Stimulated activated CD8-positive, alpha-beta memory T cell treated with anti-CD3 and anti-CD28 coated beads, Interleukin-12 subunit alpha, Interleukin-12 subunit beta, amount 100 ng/mL, for 4 hours (primary cell): ENCODE results near the gene HMCN2.
"Not testable (repeated sequence)": the region's sequence is repeated elsewhere in the genome, so short reads cannot be mapped to it uniquely, and the experiment has no call there.

Experiments
- DNase-seq: peaks from one replicate; pipeline ENCODE4 v3.0.0-alpha.2; 2020; ENCODE audit warnings: low read depth

HMCN2 gene

GRCh38 chr9:130264414-130265350 is 878 bp upstream of the HMCN2 start:
- no peak for DNase-seq

GRCh38 chr9:130266236-130267098 is 907 bp downstream of the HMCN2 start:
- no peak for DNase-seq

DNA sequence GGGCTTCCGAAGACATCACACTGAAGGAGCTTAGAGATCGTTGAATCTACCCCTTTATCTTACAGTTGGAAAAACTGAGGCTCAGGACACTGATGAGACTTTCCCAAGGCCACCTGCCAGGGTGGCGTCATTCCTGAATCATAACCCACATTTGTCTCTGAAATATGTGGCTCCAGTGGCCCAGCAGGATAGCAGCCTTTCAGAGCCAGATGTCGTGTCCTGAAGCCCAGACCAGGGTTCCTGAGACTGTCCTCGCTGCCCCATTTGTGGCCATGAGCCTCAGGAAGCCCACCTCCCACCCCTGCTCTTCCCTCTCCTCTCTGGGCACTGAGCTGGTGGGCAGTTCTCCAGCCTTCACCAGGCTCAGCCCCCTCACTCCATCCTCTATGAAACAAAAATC is 2.4 kb downstream of the HMCN2 start:
- no peak for DNase-seq

DNA sequence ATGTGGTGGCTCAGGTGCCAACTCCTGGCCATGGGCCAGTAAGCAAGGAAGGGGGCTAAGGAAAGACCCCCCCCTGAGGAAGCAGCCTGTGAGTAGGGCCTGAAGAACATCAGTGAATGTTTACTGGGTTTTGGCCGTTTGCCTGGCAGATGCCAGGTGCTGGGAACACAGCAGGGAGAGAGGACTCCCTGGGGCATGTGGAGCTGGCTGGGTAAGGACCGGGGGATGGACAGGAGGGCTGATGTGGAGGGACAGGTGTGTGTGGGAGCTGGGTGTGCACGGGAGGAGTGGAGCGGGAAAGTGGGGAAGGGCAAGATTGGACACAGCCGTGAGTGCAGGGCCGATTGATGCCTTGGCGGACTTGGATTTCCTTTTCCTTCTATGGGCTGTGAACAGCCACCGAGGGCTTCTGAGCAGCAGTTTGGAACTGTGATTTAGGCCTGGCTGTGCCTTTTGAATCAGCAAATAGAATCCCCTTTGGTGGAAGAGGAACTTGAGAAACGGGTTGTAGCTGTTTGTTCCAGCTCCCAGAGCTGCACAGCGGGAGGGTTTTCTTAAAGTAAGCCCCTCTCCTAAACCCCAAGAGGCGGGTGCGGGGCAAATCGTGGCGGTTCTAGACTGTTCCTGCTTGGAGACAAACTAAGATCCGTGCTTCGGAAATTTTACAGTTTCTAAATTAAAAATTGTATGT is 3.1 kb downstream of the HMCN2 start:
- no peak for DNase-seq

DNA sequence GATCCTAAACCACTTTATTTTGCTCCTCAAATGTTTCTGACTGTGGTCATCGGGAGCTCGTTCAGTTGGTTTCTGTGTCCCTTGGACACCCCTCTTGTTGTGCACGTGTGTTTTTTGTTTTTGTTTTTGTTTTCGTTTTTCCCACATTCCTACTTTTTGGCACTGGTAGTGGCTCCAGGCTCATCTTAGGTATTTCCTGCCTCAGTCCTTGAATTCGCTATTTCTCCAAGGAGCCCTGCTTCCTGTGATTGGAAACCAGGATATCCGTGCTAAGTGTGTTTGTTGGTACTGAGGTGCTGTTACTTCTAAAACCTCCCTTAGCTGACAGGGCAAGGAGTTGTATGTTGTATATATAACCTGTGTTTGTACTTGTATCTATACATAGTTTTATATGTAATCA is 5.9 kb downstream of the HMCN2 start:
- no peak for DNase-seq

GRCh38 chr9:130275156-130275555 is 9.6 kb downstream of the HMCN2 start:
- no peak for DNase-seq

GRCh38 chr9:130276121-130276520 is 10.6 kb downstream of the HMCN2 start:
- DNase-seq = no peak

DNA sequence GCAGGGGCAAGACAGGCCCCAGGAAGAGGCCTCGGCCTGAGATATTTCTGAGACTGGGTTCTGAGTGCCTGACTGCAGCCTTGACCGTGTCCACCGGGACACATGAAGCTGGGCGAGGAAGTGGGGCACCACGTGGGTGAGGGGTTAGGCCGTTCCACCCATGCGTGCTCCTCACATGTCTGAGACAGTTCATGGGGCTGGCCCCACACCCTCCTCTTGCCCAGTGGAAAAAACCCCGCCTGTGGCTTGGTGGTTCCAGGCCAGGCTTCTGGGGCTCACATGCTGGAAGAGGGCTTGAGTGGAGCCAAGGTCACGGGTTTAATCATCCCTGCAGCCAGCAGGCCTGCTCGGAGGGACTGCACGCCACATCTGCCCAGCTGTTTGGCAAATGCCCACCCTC is 11.4 kb downstream of the HMCN2 start:
- no peak for DNase-seq

DNA sequence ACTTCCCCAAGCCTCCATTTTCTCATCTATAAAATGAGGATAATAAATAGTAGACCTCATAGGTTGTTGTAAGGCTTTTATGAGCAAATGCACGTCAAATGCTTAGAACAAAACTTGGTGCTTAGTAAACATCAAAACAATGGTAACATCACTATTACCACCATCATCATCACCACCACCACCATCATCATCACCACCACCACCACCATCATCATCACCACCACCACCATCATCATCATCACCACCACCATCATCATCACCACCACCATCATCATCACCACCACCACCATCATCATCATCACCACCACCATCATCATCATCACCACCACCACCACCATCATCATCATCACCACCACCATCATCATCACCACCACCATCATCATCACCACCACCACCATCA is 12.0 kb downstream of the HMCN2 start:
- not testable (repeated sequence) for DNase-seq

DNA sequence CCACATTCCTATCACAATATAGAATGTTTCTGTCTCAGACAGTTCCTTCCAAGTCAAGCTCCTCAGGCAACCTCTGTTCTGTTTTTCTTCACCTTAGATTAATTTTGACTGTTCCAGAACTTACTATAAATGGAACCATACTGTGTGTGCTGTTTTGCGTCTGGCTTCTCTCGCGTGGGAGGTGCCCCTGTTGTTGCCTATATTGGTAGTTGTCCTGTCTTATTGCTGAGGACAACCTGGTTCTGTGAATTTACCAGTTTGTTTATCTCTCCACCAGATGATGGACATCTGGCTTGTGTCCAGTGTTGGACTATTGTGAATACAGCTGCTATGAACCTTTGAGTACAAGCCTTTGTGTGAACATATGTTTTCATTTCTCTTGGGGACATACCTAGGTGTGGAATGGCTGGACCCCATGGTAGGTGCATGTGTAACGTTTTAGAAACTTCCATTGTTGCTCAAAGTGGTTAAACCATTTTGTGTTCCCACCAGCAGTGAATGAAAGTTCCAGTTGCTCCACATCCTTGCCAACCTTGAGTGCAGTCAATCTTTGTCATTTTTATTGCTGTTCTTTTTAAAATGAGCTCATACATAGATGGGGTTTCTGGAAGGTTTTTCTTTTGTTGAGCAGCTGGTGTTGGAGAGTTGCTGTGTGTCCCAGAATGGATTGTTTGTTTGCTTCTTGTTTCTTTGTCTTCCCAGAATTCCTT is 18.1 kb downstream of the HMCN2 start:
- DNase-seq = no peak

- DNase-seq = no peak
Measured at GRCh38 chr9:130284249-130284625, 18.7 kb downstream of the HMCN2 start.

DNA sequence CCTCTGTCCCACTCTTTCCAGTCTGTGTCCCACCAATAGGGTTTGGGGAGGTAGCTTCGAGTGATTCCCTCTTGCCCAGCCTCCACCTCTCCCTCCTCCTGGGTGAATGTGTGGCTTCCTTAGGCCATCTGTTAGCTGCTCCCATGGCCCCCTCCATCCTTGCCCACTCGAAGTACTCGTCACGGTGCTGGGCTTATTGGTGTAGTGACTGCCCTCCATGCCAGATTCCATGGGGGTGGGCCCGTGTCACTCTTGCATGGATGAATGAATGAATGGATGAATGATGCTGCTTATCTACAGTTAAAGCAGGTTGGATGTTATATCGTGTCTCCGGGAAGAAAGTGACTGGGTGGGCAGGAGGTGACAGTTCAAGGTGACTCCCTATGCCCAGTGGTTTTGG is 19.1 kb downstream of the HMCN2 start:
- DNase-seq = no peak

DNA sequence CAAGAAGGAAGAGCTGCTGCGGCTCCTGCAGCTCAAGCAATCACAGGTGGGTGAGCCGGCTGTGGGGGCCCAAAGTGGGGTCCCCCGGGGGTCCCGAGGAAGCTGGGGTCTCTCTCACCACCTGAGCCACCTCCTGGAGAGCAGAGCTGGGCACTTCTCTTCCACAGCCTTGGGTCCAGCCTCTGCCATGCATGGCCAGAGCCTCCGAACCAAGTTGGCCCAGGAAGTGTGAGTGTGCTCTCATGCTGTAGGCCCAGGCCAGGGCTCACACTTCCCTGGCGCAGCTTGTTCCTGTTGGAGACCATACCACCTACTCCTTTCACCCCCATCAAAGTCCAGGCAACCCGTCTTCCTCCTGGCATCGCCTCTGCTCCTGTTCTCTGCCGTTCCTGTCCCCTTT is 19.7 kb downstream of the HMCN2 start:
- no peak for DNase-seq

DNA sequence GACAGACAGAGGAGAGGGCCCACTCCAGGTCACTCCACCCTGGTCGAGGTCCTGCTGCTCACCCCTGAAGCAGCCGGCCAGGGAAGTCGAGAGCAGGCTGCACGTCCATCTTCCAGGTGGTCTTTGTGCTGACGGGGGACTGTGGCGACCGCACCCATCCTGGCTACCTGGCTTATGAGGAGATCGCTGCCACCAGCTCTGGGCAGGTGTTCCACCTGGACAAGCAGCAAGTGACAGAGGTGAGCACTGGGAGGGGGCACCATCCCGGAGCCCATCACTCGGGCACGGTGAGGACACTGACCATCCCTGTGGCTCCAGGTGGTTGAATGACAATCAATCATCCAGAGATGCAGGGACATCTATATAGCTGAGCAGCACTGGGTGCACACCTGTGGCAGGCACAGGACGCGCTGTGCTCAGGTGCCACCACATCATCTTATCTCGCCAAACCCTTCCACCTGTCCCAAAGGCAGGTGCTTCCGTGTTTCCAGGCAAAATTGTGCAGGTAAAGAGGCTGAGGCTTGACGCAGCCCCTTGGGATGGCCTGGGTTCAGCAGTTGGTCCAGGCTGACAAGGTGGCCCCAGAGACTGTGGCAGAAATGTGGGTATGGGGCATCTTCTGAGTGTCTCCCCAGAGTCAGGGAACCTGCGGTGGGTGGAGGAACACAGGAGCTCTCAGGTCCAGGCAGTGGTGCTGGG is 20.7 kb downstream of the HMCN2 start:
- DNase-seq = no peak

- DNase-seq = no peak
Measured at GRCh38 chr9:130286781-130287428, 21.3 kb downstream of the HMCN2 start.

- DNase-seq = no peak
Measured at GRCh38 chr9:130287736-130288135, 22.2 kb downstream of the HMCN2 start.

DNA sequence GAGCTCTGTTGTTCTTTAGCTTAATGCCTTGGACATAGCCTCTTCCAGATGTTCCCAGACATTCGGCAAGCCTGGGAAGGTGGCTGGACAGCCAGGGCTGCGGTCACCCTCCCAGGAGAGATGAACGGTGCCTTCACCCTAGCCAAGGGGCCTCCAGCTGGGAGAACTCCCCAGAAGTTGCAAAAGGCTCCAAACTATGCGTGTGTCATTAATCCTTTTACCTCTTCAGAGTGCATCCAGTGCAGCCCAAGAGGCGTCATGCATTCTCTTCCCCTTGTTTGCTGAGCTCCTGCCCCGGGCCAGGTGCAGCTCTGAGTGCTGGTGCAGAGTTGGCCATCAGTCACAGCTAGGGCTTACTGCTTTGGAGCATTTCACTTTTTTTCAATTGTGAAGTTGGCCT is 22.8 kb downstream of the HMCN2 start:
- no peak for DNase-seq

GRCh38 chr9:130288926-130289690 is 23.5 kb downstream of the HMCN2 start:
- DNase-seq = no peak

DNA sequence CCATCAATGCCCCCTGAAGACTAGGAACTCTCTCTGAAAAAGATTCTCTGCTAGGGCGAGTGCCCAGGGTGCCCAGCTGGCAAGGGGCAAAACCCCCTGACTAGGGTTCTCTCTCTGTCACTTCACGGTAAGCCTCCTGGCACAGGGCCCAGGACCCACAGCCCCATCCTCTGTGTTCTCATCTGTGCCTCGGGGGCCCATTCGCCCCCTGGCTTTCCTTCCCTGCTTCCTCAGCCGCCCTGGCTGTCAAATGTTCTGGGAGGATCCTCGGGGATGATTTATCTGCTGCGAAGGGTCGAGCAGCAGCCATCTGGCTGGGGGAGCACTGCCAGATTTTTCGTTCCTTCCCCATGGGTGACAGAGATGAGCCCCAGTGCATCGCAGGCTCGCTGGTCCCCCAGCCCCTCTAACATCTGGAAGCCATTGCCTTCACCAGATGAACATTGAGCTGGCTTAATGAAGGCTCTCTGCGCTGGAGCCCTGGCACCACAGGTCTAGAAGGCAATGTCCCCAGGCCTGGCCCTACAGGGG is 24.2 kb downstream of the HMCN2 start:
- DNase-seq = no peak
